ENCODE data around the gene PEX14. TPM values are rescaled to one million over a fixed set of nuclear protein-coding genes. Genes with fewer than 3 reads are reported as not detected.
"Not testable (repeated sequence)": the region's sequence is repeated elsewhere in the genome, so short reads cannot be mapped to it uniquely, and the experiment has no call there.

PEX14 gene
- total RNA-seq: 10 to 100 TPM; 14.6 to 19.0 (median 17.6) TPM

- Histone ChIP-seq H3K27me3 (no peaks in the 10 kb centered on the region), H3K4me1 (peaks cover 38% of the 10 kb centered on the region), H3K4me3 (peak within 1 kb of the TSS; percentile 100), H3K36me3 (no peaks in the 10 kb centered on the region), H3K9me3 (no peaks in the 10 kb centered on the region), H3K27ac (peak within 1 kb of the TSS; percentile 88)
- 24% methylated on average over 22 of the region's 50 CpGs for WGBS
- peak; percentile 90 to 93 for DNase-seq (ENCODE audit: low spot score in 2 of 2)
- no peak for TF ChIP-seq CTCF (IDR thresholded peaks at IDR 0.05)
- no peak for TF ChIP-seq POLR2A (IDR thresholded peaks at IDR 0.05)
- TF ChIP-seq EP300 (IDR thresholded peaks at IDR 0.05): no peak
- TF ChIP-seq POLR2AphosphoS5 (IDR thresholded peaks at IDR 0.05): peak in 1 of 3 donors; percentile 30
These were observed at the start of gene PEX14 for GRCh38 chr1:10474613-10475507. PEX14 (plus strand) TSS chr1:10474950; CDS start chr1:10474967, 17 bp downstream.

- not testable (repeated sequence) for H3K36me3 ChIP-seq; H3K4me3 ChIP-seq; H3K9me3 ChIP-seq; H3K27ac ChIP-seq; DNase-seq (ENCODE audit: low spot score in 2 of 2); H3K27me3 ChIP-seq
- peaks cover 15% of the 10 kb centered on the region for H3K4me1 ChIP-seq
- 90% methylated on average over 15 of the region's 21 CpGs for WGBS
These were observed 48.8 kb upstream of the PEX14 start for GRCh38 chr1:10425826-10426534.

GRCh38 chr1:10426535-10426848 is 48.3 kb upstream of the PEX14 start:
- not testable (repeated sequence) for H3K27ac ChIP-seq; H3K4me3 ChIP-seq; H3K27me3 ChIP-seq; H3K9me3 ChIP-seq; H3K36me3 ChIP-seq; DNase-seq (ENCODE audit: low spot score in 2 of 2)
- 86% methylated on average over 1 of the region's 21 CpGs for WGBS
- peaks cover 20% of the 10 kb centered on the region for H3K4me1 ChIP-seq

GRCh38 chr1:10428984-10429383 is 45.8 kb upstream of the PEX14 start:
- TF ChIP-seq EP300 (IDR thresholded peaks at IDR 0.05) (no peak), CTCF (IDR thresholded peaks at IDR 0.05) (no peak), POLR2AphosphoS5 (IDR thresholded peaks at IDR 0.05) (no peak), POLR2A (IDR thresholded peaks at IDR 0.05) (no peak)
- H3K9me3 ChIP-seq: no peaks in the 10 kb centered on the region
- H3K27me3 ChIP-seq: no peaks in the 10 kb centered on the region
- peaks cover 23% of the 10 kb centered on the region for H3K4me1 ChIP-seq
- H3K36me3 ChIP-seq: no peaks in the 10 kb centered on the region
- 90% methylated on average over 3 of the region's 5 CpGs for WGBS
- H3K4me3 ChIP-seq: no peak overlapping the region
- H3K27ac ChIP-seq: no peak overlapping the region
- no peak for DNase-seq (ENCODE audit: low spot score in 2 of 2)

- peaks cover 23% of the 10 kb centered on the region for H3K4me1 ChIP-seq
- H3K4me3 ChIP-seq: peak overlapping the region; percentile 64
- 13% methylated on average over 10 of the region's 16 CpGs for WGBS
- H3K27ac ChIP-seq: no peak overlapping the region
- no peak for DNase-seq (ENCODE audit: low spot score in 2 of 2)
- no peaks in the 10 kb centered on the region for H3K36me3 ChIP-seq
- no peaks in the 10 kb centered on the region for H3K9me3 ChIP-seq
- H3K27me3 ChIP-seq: no peaks in the 10 kb centered on the region
- TF ChIP-seq POLR2A (IDR thresholded peaks at IDR 0.05) (no peak), CTCF (IDR thresholded peaks at IDR 0.05) (no peak), EP300 (IDR thresholded peaks at IDR 0.05) (no peak)
These were observed 44.9 kb upstream of the PEX14 start for GRCh38 chr1:10429868-10430215.

- no peaks in the 10 kb centered on the region for H3K9me3 ChIP-seq
- no peaks in the 10 kb centered on the region for H3K27me3 ChIP-seq
- WGBS: 0% methylated on average over 9 of the region's 95 CpGs
- peak; percentile 10 for TF ChIP-seq EP300 (IDR thresholded peaks at IDR 0.05)
- peak in 2 of 3 donors; percentile 40 to 94 for TF ChIP-seq POLR2AphosphoS5 (IDR thresholded peaks at IDR 0.05)
- TF ChIP-seq POLR2A (IDR thresholded peaks at IDR 0.05): no peak
- peak; percentile 94 to 96 for TF ChIP-seq CTCF (IDR thresholded peaks at IDR 0.05)
- peak within 1 kb of the TSS; percentile 64 for H3K4me3 ChIP-seq
- DNase-seq (ENCODE audit: low spot score in 2 of 2): peak; percentile 89 to 91
- no peaks in the 10 kb centered on the region for H3K36me3 ChIP-seq
- peaks cover 23% of the 10 kb centered on the region for H3K4me1 ChIP-seq
- no peak within 1 kb of the TSS for H3K27ac ChIP-seq
These were observed 44.3 kb upstream of the PEX14 start, which contains the start of gene CENPS for GRCh38 chr1:10430216-10431069. CENPS (plus strand) TSS chr1:10430433; CDS start chr1:10430518, 85 bp downstream.
